HUES64 (cell line): ENCODE measurements around the gene MAP7D2.

Source experiments
- H3K27ac ChIP-seq: 2 replicates; pipeline ENCODE4 v1.7.0; 2013; ENCODE audit warnings: low read depth, low read length, inconsistent platforms
- H3K27me3 ChIP-seq: 2 replicates; pipeline ENCODE4 v1.6.1; 2013; ENCODE audit warnings: mild to moderate bottlenecking, low read length; ENCODE audit not compliant: insufficient read depth
- H3K36me3 ChIP-seq: 2 replicates; pipeline ENCODE4 v1.6.1; 2013; ENCODE audit warnings: mild to moderate bottlenecking, low read length; ENCODE audit not compliant: insufficient read depth
- H3K4me1 ChIP-seq: 2 replicates; pipeline ENCODE4 v1.6.1; 2013; ENCODE audit warnings: mild to moderate bottlenecking, low read length, moderate library complexity; ENCODE audit not compliant: insufficient read depth
- H3K4me3 ChIP-seq: 2 replicates; pipeline ENCODE4 v1.5.1; 2013; ENCODE audit warnings: mild to moderate bottlenecking, low read length, moderate library complexity
- H3K9ac ChIP-seq: 2 replicates; pipeline ENCODE4 v1.6.1; 2013; ENCODE audit warnings: mild to moderate bottlenecking, low read depth, low read length
- H3K9me3 ChIP-seq: 2 replicates; pipeline ENCODE4 v1.6.1; 2013; ENCODE audit warnings: low read depth, low read length; ENCODE audit not compliant: insufficient read depth
- WGBS: fragments of 150-250, 120-280 bp; methylation state at CpG from one replicate; pipeline ENCODE4 v1.1.7; 2013; ENCODE audit warnings: missing lambda C conversion rate; 5-methylcytosine and 5-hydroxymethylcytosine counted together

The MAP7D2 gene

DNA sequence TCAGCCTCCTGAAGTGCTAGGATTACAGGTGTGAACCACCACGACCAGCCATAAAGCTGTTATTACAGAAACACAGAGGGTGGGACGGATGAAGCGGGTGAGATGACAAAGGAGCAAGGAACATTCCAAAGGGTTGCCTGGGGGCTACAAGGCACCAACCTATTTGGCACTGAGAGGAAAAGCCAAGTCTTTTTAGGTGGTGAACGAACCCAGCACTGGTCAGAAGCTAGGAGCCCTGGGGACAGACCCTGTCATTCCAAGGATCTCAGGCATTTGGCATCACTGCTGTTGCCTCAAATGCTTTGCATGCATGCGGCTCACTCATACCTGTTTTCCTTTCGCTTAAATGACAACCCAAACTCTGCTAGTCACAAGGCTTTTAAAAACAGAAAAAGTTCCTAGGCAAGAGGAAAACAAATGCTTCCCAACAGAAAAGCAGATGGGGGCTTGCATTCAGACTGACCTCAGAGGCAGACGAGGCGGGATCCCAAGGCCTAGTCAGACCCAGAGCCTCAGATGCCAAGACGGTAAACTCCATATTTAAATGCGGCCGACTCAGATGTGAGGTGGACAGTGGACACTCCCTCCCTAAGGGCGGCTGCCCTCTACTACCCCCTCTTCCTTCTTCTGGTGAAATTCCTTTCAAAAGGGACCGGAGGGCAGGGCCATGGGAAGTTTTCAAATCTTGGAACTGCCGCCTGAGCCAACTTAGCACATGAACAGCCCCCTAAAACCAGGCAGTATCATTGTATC lies 4.5 kb downstream of the MAP7D2 start:
- H3K4me3 ChIP-seq: no peak overlapping the region
- no peak overlapping the region for H3K9ac ChIP-seq
- no peaks in the 10 kb centered on the region for H3K36me3 ChIP-seq
- WGBS: 83% methylated on average over 14 of the region's 14 CpGs
- peaks cover 26% of the 10 kb centered on the region for H3K27me3 ChIP-seq
- no peaks in the 10 kb centered on the region for H3K9me3 ChIP-seq
- H3K27ac ChIP-seq: no peak overlapping the region
- H3K4me1 ChIP-seq: no peaks in the 10 kb centered on the region

DNA sequence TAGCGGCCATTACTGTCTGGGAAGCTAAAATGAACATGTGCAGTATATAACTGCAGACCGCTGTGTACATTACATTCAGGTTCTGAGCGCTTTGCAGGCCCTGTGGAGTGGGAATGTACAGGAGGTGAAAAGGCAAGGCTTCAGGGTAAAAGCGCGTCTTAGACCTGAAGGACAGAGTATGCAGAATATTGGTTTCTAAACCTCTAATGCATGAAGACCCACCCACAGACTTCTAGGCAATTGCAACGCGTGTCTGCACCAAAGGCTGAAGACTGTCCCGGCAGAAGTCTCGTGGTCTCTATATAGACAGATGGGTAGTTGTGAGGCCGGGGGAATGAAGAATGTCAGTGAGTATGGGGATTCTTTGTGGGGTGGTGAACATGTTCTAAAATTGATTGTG lies 5.4 kb downstream of the MAP7D2 start:
- no peaks in the 10 kb centered on the region for H3K36me3 ChIP-seq
- 97% methylated on average over 10 of the region's 10 CpGs for WGBS

DNA sequence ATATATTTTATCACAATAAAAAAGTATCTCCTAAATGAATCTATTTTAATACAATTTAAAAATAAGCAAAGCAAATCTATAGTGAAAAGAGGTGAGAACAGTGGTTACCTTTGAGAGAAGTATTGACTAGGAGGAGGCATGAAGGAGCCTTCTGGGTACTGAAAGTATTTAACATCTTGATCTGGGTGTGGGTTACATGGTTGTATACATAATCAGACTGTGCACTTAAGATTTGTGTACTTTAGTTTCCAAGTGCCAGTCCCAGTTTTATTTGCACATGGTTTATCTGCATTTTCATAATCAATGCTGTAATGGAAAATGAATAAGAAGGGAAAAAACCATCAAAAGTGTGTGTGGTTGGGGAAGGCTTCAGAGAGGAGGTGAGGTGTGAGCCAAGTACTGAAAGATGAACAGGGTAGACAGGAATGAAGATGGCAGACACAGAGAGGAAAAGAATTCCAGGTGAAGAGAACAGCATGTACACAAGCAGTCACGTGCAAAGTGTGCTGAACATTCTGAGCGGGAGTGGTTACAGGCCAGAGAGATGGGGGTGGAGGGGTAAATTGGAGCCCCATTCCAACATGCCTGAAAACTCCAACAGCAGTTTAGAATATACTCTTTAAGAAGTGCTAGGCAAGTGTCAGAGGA lies 14.6 kb downstream of the MAP7D2 start:
- H3K36me3 ChIP-seq: no peaks in the 10 kb centered on the region
- no peaks in the 10 kb centered on the region for H3K4me1 ChIP-seq
- H3K4me3 ChIP-seq: no peak overlapping the region
- WGBS: 90% methylated on average over 2 of the region's 2 CpGs
- no peaks in the 10 kb centered on the region for H3K9me3 ChIP-seq
- no peak overlapping the region for H3K9ac ChIP-seq
- no peaks in the 10 kb centered on the region for H3K27me3 ChIP-seq
- no peak overlapping the region for H3K27ac ChIP-seq

More for the DNA sequence above, 5.4 kb downstream of the MAP7D2 start:
- H3K4me1 ChIP-seq: no peaks in the 10 kb centered on the region
- H3K27ac ChIP-seq: no peak overlapping the region
- H3K27me3 ChIP-seq: peaks cover 17% of the 10 kb centered on the region
- H3K9me3 ChIP-seq: no peaks in the 10 kb centered on the region
- H3K4me3 ChIP-seq: no peak overlapping the region
- no peak overlapping the region for H3K9ac ChIP-seq

DNA sequence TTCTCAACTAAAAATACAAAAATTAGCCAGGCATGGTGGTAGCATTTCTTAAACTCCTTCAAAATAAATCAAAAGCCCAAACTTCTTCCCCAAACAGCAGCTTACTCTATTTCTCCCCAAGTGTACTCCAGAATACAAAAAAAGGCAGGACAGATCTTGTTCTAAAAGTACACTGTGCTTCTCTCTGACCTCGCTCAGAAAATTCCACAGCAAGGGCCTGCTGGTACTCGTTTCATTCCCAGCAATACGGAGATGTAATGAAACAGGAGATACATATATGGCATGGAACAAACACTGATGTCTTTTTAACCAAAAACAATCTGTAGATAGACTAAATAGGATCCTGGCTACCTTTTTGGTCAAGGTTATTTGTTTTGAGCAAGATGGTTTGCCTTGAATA lies 25.2 kb downstream of the MAP7D2 start:
- no peaks in the 10 kb centered on the region for H3K9me3 ChIP-seq
- no peak overlapping the region for H3K4me3 ChIP-seq
- 89% methylated on average over 3 of the region's 3 CpGs for WGBS
- no peaks in the 10 kb centered on the region for H3K36me3 ChIP-seq
- no peaks in the 10 kb centered on the region for H3K4me1 ChIP-seq
- H3K9ac ChIP-seq: no peak overlapping the region
- no peak overlapping the region for H3K27ac ChIP-seq
- H3K27me3 ChIP-seq: no peaks in the 10 kb centered on the region

DNA sequence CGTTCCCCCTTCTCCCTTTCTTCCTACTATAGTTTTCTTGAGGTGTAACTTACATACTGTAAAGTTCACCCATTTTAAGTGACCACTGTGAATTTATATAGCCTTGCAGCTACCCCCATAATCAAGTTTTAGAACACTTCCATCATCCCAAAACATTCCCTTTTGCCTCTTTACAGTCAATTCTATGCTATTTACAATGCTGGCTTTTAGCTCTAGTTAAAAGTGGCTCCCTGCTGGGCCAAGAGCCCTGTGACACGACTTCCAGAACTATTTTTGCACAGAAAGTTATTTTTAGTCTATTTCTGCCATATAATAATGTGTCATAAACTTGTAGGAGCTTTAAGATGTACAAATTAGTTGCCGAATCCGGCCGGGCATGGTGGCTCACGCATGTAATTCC lies 26.9 kb downstream of the MAP7D2 start:
- Histone ChIP-seq H3K4me1 (no peaks in the 10 kb centered on the region), H3K9me3 (no peaks in the 10 kb centered on the region), H3K36me3 (no peaks in the 10 kb centered on the region), H3K9ac (no peak overlapping the region), H3K27me3 (no peaks in the 10 kb centered on the region), H3K27ac (no peak overlapping the region), H3K4me3 (no peak overlapping the region)
- WGBS: 93% methylated on average over 5 of the region's 6 CpGs

DNA sequence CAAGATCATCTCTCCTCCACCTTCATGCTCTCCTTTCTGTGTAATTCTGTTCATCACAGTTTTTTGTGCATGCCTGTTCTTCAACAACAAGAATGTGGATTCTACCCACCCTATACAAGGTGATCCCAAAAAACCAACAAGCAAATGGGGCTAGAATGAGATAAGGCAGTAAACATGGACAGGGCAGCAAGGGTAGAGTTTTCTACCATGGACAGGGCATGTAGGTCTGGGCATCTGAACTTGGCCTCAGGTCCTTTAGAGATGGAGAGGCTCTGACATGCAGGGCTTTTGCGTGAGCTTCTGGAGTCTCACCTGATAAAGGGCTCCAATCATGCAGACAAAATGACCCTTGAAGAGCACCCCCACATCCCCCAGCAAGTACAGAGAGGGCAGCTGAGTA lies 36.4 kb downstream of the MAP7D2 start:
- no peak overlapping the region for H3K27ac ChIP-seq
- no peak overlapping the region for H3K4me3 ChIP-seq
- H3K4me1 ChIP-seq: no peaks in the 10 kb centered on the region
- no peaks in the 10 kb centered on the region for H3K27me3 ChIP-seq
- WGBS: 80% methylated on average over 1 of the region's 1 CpG
- no peak overlapping the region for H3K9ac ChIP-seq
- no peaks in the 10 kb centered on the region for H3K36me3 ChIP-seq
- no peaks in the 10 kb centered on the region for H3K9me3 ChIP-seq

DNA sequence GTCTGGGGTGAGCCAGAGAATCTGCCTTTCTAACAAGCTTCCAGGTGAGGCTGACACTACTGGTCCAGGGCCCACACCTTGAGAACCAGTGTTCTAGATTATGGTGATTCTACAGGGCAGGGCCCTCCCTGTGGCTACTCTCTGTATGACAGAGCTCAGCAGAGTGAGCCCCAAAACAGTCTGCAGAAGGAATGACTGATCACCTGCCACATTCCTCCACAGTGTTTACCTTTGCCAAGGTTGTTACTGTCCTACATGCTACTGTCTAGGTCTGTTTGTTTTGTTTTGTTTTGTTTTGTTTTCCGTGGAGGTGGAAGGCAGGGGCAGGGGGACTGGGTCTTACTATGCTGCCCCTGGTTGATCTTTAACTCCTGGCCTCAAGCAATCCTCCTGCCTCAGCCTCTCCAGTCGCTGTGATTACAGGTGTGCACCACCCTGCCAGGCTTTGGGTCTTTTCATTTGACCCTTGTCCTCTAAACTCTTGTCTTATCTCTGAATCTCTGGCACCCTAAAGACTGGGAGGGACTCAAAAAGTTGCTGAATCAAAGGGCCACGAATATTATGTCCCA lies 45.1 kb downstream of the MAP7D2 start:
- H3K4me3 ChIP-seq: no peak overlapping the region
- no peaks in the 10 kb centered on the region for H3K27me3 ChIP-seq
- no peaks in the 10 kb centered on the region; the same call in 1 of the 2 replicates for H3K4me1 ChIP-seq
- H3K27ac ChIP-seq: no peak overlapping the region
- H3K36me3 ChIP-seq: no peaks in the 10 kb centered on the region
- 84% methylated on average over 3 of the region's 3 CpGs for WGBS
- no peak overlapping the region for H3K9ac ChIP-seq
- H3K9me3 ChIP-seq: no peaks in the 10 kb centered on the region

DNA sequence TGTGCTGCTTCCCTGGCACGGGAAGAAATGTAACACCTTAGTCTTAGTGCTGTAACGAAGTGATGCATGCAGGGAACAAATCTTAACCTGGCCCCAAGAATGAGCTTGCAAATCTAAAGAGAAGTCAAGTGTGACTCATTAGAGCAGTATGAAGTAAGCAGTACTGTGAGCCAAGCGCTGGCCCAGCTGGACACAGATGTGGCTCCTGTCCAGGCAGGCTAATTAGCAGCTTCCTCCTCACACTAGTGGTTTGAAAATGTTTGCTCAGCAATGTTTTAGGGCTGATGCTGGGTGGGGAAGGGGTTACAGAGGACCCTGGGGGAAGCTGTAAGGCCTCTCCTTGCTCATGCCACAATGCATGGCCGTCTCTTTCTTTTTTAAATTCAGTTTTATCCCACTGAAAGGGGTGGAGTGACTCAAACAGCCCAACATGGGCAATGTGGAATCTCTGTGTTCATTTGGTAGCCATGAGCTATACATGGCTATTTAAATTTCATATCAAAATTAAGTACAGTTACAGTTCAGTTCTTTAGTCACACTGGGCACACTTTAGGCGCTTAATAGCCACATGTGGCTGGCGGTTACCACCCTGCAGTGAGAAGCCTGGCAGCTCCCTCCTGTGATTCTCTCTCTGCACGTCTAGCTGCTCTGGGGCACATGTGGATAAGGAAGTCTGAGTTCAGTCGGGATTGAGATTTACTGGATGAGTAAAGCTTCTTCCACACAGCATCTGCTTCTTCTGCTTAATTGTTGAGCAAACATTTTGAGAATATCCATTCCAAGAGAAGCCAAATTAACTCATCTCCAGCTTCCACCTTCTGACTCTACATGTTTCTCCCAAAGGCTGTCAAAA lies 48.8 kb downstream of the MAP7D2 start:
- Histone ChIP-seq H3K4me1 (no peaks in the 10 kb centered on the region; the same call in 1 of the 2 replicates), H3K27ac (no peak overlapping the region), H3K9ac (no peak overlapping the region), H3K9me3 (no peaks in the 10 kb centered on the region), H3K27me3 (no peaks in the 10 kb centered on the region), H3K4me3 (no peak overlapping the region), H3K36me3 (no peaks in the 10 kb centered on the region)
- WGBS: 59% methylated on average over 6 of the region's 8 CpGs

DNA sequence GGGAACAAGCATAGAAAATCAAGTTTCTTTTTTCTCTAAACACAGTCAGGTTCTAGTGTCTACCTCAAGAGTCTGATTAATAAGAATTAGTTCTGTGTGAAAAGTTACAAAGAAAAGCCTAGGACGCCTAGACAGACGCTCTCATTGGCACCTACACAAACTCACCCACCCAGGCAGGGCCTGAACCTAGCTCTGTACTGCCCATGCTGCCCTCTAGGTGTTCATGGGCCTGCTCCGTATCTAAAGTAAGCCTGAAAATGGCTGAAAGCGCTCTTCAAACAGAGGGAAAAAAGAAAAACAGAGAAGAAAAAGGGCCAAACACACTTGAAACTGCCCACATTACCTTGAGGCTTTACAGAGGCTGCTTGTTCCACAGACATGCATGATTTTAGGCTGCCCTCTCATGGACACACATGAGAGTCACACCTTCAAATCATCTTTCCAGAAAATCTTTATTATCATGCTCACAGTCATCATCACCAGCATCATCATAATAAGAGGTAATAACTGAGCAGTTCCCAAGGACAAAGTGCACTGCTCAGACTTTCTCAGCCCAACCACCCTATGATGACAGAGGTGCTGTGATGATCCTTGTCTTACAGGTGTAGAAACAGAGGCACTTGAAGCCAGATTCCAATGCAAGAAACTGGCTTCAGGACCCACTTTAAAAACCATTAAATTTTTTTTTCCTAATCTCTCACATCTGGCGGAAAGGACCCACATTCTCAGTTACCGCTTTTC lies 49.6 kb downstream of the MAP7D2 start:
- Histone ChIP-seq H3K27ac (no peak overlapping the region), H3K36me3 (no peaks in the 10 kb centered on the region), H3K4me1 (no peaks in the 10 kb centered on the region; the same call in 1 of the 2 replicates), H3K4me3 (no peak overlapping the region), H3K9me3 (no peaks in the 10 kb centered on the region), H3K27me3 (no peaks in the 10 kb centered on the region), H3K9ac (no peak overlapping the region)
- 63% methylated on average over 6 of the region's 6 CpGs for WGBS

DNA sequence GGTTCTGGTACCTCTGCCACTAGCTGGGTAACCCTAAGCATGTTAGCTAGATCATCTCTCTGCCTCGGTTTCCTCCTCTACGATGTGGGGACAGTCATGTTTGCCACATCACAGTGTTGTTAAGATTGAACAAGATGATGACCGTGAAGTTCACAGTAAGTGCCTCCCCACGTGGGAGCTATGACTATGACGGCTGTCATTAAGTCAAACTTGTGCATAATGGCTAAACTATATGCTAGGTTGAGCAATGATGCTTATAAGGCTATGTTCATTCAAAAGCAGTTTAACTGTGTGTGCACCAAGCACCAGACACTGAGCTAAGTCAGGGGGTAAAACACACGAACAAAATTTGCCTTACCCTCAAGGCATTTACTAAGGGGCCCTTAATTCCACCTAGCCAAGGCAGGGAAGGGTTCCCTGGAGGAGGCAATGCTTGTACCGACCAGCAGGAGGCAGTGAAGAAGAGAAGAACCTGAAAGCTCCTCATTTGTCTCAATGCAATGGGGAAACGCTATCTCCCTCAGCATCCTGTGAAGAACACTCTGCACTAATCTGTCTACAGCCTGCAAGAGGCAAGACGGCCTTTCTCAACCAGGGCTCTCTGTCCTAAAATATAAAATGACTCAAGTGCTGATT lies 52.9 kb downstream of the MAP7D2 start:
- no peaks in the 10 kb centered on the region for H3K36me3 ChIP-seq
- H3K9ac ChIP-seq: no peak overlapping the region
- no peaks in the 10 kb centered on the region; the same call in 1 of the 2 replicates for H3K4me1 ChIP-seq
- no peak overlapping the region for H3K4me3 ChIP-seq
- no peaks in the 10 kb centered on the region for H3K9me3 ChIP-seq
- no peaks in the 10 kb centered on the region for H3K27me3 ChIP-seq
- no peak overlapping the region for H3K27ac ChIP-seq
- 77% methylated on average over 9 of the region's 9 CpGs for WGBS
